CD4-positive, alpha-beta T cell treated with Interferon gamma for 1 hour (primary cell): ENCODE results near the gene CBL.
"Not testable (repeated sequence)": the region's sequence is repeated elsewhere in the genome, so short reads cannot be mapped to it uniquely, and the experiment has no call there.

Source experiments
- DNase-seq: peaks from one replicate; pipeline ENCODE4 v3.0.0-alpha.2; 2020

Gene CBL

DNA sequence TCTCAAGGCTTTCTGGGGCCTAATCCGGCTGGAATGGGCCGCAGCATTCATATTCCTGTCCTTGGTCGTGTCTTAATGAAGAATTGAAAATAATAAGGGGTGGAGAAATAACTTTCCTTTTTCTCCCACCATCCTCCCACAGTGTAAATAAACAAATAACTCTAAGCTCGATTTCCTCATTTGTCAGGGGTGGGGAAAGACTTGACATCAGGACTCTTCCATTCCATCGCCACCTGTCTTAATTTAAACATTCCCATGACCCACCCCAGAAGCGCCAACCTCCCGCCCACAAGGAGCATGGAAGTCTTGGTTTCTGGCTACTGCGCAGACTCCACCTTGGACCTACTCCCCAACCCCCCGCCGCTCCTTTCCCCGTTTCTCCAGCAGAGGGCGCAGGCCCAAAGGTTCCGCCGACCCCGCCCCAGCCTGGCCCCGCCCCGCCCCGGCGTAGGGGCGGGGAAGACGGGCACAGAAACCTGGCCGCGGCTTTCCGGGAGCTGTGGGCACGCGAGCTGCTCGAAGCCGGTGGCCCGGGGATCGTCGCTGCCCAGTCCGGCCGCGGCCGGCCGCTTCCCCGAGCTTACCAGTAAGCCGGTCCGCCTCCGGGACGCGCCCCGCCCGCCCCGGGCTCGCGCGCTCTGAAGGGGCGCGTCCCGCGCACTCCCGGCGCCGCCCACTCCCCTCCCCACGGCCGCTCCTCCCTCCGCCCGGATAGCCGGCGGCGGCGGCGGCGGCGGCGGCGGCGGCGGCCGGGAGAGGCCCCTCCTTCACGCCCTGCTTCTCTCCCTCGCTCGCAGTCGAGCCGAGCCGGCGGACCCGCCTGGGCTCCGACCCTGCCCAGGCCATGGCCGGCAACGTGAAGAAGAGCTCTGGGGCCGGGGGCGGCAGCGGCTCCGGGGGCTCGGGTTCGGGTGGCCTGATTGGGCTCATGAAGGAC is at the start of gene CBL:
TSS of gene CBL (plus strand) at position 766 of the 937 bp plus-strand sequence. CDS start at position 845, 79 bp downstream.
- peak; percentile 89 for DNase-seq

DNA sequence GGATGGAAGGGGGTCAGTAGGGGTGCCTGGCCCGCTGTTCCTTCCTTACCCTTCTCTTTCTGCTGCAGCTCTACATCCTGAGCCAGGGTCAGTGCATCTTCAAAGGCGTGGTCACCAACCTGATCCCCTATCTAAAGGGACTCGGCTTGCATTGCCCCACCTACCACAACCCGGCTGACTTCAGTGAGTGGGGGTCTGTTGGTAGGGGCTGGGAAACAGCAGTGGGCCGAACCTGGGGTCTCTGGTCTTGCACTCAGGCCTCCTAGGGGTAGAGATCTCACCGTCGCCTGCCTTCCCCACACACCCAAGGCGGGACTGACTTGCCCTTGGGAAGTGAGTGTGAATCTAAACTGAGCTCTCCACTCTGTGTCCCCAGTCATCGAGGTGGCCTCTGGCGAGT is 49.6 kb upstream of the CBL start:
- DNase-seq, result no peak

DNA sequence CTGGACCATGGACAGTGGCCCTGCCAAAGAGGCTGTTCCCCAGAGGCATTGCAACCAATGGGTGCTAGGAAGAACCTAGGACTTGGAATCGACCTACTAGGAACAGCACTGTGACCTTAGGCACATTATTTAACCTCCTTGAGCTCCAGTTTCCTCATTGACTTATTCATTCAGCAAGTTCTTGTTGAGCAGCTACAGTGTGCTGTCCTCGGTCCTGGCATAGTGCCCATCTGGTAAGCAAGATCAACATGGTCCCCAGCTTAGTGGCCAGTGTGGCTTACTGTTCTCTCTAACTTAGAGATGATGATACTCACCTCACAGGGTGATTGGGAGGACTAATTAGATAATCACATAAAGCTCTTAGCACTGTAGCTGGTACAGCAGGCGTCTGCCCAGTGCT is 49.1 kb upstream of the CBL start:
- DNase-seq, result no peak

DNA sequence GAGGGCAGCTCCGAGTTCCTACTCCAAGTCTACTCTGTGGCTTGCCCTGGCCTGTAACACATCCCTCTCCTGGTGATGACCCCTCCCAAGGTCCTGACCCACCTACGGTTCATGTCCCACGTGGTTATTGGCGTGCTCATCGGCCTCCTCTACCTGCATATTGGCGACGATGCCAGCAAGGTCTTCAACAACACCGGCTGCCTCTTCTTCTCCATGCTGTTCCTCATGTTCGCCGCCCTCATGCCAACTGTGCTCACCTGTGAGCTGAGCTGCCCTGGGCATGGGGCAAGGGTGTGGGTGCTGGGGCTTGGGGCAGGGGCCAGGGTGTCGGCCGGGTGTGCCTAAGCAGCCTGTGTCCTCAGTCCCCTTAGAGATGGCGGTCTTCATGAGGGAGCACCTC is 47.7 kb upstream of the CBL start:
- DNase-seq, result no peak

DNA sequence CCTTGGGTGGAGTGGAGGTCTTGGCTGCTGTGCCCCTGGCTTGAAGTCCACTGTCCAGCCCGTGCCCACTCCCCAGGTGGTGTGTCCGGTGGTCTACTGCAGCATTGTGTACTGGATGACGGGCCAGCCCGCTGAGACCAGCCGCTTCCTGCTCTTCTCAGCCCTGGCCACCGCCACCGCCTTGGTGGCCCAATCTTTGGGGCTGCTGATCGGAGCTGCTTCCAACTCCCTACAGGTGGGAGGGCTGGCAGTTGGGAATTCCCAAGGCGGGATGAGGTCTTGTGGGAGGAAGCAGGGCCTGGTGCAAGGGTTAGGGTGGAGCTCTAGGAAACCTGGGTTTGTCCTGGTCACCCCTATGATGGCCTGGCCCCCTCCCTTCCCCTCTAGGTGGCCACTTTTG is 46.0 kb upstream of the CBL start:
- DNase-seq, result no peak

DNA sequence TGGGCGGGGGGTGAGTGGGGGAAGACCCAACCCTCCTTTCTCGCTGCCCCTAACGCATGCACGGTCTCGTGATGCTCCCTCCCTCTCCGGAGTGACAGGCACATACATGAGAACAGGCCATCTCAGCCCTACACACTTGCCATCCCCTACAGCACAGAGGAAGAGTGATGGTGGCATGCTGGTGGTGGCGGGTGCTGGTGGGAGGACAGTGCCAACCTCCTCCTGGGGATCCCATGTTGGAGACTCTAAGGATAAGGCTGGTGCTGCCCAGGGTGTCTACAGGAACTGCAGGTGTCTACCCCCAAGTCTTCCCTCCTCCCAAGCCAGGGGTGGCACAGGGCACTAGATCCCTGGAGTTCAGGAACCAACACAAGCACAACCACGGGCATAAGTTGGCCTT is 44.3 kb upstream of the CBL start:
- no peak for DNase-seq

DNA sequence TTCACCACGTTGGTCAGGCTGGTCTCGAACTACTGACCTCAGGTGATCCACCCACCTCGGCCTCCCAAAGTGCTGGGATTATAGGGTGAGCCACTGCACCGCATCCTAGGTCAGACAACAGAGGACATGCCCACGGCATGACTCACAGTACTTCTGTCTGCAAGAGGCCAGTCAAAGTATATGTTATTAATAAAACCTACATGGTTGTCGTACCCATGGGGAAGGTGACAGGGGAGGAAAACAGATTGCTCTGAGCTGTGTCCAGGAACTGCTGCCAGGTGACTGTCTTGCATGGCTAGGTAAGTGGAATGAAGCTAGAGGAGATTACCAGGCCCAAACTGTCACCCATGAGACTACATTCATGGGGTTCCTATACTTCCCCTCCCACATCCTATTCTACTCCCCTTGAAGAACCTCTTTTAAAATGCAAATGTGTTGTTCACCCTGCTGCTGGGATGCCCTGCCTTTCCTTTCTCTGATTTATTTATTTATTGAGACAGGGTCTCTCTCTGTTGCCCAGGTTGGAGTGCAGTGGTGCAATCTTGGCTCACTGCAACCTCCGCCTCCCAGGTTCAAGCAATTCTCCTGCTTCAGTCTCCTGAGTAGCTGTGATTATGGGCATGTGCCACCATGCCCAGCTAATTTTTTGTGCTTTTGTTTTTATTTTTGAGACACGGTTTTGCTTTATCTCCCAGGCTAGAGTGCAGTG is 39.6 kb upstream of the CBL start:
- DNase-seq, result no peak

DNA sequence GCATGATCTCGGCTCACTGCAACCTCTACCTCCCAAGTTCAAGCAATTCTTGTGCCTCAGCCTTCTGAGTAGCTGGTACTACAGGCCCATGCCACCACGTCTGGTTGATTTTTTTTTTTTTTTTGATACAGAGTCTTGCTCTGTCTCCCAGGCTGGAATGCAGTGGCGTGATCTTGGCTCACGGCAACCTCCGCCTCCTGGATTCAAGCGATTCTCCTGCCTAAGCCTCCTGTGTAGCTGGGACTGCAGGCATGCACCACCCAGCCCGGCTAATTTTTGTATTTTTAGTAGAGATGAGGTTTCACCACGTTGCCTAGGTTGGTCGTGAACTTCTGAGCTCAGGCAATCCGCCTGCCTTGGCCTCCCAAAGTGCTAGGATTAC is 39.1 kb upstream of the CBL start:
- not testable (repeated sequence) for DNase-seq

DNA sequence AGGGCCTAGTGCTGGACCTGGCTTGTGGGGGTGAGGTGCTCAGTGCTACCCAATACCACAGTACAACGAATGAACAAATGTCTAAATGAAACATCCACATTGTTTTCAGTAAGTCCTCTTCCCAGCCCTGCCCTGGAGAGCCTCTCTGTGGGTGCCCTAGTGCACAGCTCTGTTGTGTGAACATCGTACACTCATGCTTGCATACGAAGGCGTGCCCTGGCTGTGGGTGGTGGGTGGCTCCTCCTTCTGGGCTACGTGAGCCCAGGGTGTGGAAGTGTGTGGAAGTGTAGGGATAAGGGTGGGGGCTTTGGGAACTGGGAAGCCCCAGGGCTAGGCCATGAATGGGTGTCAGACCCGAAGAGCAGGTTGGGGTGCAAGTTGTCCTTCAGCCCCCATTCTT is 38.2 kb upstream of the CBL start:
- DNase-seq, result no peak

DNA sequence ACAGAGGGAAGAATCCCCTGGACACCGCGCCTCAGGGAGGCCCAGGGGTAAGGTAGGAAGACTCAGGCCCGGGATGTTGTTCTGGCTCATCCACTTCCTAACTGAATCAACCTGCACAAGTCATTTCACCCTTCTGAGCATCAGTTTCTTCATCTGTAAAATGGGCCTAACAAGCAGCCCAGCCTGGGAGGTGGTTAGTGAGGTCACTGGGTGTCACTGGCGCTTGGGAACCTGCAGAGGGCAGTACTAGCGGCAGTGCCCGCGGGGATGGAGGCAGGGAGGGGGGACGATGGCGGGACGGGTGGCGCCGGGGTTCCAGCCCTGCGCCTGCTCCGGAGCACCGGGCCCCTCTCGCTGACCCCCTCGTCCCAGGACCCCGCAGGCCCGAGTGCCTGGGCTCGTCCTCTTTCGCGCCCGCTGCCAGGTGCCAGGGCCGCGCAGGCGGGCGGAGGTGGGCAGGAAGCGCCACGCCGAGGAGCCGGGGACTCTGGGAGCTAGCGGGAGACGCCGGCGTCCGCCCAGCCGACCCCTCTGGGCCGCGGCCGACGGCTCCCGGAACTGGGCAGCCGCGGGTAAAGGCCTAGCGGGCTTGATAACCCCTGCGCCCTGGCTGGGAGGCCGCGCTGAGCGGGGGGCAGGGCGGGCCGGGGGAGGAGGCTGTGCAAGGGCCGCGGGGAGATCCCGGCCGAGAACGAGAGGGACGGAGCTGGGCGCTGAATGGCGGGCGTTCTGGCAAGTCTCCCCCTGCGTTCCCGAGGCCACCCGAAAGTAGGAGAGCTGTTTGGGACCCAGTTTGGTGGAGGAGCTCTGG is 37.5 kb upstream of the CBL start, which contains the start of gene NLRX1:
TSS of gene NLRX1 (plus strand) at position 255 of the 811 bp plus-strand sequence. CDS start 2,679 bp downstream, outside the sequence.
- DNase-seq, result peak; percentile 84

DNA sequence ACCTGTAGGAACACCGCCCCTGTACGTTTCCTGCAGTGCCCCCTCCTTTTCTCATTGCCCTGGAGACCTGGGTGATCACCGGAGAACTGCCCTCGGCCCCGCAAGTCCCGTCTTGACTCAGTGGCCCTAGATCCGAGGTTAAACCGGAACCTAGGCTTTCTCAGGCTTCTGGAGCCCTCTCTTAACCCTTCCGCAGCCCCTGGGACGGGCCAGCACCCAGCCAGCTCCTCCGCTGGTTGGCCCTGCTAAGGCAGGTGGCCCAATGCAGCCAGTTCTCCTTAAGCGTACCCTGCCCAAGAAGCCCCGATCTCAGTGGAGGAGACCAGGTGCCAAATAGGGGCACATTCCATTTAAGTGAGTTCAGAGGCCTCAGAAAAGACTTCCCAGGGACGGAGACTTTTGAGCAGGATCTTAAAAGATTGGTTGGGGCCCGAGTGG is 36.8 kb upstream of the CBL start:
- DNase-seq, result peak; percentile 13

DNA sequence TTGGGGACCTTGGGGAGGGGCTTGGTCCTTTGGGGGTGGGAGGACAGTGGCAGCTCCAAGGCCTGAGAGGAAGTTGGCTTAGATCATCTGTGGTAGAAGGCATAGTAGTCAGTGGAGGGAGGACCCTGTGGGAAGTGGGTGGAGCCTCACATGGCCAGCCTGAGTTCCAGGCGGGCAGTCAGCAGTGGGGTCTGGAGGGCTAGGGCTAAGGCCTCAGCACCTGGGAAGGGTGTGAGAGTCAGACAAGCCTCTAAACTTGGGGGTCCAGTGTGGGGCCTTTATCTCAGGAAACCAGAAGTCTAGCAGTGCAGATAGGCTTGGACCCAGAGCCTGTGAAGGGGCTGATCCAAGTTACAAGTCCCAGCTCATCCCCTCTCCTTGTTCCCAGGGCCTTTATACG is 33.6 kb upstream of the CBL start:
- DNase-seq, result peak; percentile 17

DNA sequence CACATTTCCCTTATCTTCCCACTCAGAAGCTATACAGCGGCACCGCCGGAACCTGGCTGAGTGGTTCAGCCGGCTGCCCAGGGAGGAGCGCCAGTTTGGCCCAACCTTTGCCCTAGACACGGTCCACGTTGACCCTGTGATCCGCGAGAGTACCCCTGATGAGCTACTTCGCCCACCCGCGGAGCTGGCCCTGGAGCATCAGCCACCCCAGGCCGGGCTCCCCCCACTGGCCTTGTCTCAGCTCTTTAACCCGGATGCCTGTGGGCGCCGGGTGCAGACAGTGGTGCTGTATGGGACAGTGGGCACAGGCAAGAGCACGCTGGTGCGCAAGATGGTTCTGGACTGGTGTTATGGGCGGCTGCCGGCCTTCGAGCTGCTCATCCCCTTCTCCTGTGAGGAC is 32.7 kb upstream of the CBL start:
- DNase-seq, result no peak

DNA sequence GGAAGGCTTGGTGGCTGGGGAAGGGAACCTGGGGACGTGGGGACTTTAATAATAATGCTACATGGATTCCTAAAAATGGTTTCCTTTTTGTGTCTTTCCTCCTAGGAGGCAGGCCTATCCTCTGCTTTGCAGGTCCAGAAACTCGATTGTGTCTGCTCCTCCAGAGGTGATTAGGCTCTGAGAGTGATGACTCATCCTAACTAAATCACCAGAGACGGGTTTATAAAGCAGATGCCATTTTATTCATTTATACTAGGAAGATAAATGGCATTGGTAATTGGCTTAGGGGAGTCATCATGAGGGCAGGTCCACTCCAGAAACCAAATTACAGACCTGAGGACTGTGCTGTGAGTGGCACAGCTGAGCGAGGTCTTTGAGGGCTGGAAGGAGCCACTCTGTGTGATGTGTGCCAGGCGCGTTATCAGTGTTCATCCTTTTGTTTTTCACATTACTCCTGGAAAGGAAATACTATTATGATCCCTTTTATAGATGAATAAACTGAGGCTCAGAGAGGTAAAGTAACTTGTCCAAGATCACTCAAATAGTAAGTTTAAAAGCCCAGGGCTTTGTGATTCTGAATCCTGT is 30.6 kb upstream of the CBL start:
- DNase-seq, result no peak

DNA sequence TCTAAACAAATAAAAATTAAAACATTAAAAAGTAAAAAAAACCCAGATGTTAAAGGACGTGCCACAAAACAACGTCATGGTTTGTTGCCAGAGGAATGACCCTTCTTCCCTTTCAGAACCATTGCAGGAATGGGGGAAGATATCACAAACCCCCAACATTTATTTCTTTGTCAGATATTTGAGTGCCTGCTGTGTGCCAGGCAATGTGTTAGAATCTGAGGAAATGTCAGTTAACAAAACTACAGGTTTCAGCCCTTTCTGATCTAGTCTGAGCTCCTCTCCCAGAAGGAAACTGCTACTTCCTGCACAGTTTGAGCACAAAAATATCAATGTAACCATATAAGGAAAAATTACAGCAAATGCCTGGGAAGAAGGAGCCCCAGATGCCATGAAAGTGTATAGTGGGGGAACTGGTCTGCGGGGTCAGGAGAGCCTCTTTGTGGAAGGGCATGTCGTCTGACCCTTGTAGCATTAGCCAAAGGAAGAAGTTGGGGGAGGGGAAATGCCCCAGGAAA is 27.9 kb upstream of the CBL start:
- DNase-seq, result no peak

DNA sequence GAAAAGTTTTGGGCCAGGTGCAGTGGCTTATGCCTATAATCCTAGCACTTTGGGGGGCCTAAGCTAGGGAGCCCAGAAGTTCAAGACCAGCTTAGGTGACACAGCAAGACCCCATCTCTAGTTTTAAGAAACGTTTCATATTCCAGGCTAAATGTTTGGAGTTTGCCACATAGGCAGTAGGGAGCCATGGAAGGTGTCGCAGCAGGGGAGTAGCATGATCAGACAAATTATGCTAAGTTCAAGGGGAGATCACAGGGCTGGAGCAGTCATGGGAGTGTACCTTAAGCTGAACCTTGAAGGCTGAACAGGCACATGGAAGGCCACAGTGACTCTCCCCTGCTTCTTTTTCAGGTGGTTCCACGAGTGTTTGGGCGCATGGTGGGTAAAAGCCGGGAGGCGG is 26.8 kb upstream of the CBL start:
- no peak for DNase-seq

DNA sequence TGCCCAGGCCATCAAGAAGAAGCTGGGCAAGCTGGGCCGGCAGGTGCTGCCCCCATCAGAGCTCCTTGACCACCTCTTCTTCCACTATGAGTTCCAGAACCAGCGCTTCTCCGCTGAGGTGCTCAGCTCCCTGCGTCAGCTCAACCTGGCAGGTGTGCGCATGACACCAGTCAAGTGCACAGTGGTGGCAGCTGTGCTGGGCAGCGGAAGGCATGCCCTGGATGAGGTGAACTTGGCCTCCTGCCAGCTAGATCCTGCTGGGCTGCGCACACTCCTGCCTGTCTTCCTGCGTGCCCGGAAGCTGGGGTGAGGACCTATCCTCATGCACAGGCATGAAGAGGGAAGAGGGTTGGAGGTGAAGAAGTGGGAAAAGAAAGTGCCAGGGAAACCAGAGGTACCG is 26.2 kb upstream of the CBL start:
- DNase-seq, result no peak

DNA sequence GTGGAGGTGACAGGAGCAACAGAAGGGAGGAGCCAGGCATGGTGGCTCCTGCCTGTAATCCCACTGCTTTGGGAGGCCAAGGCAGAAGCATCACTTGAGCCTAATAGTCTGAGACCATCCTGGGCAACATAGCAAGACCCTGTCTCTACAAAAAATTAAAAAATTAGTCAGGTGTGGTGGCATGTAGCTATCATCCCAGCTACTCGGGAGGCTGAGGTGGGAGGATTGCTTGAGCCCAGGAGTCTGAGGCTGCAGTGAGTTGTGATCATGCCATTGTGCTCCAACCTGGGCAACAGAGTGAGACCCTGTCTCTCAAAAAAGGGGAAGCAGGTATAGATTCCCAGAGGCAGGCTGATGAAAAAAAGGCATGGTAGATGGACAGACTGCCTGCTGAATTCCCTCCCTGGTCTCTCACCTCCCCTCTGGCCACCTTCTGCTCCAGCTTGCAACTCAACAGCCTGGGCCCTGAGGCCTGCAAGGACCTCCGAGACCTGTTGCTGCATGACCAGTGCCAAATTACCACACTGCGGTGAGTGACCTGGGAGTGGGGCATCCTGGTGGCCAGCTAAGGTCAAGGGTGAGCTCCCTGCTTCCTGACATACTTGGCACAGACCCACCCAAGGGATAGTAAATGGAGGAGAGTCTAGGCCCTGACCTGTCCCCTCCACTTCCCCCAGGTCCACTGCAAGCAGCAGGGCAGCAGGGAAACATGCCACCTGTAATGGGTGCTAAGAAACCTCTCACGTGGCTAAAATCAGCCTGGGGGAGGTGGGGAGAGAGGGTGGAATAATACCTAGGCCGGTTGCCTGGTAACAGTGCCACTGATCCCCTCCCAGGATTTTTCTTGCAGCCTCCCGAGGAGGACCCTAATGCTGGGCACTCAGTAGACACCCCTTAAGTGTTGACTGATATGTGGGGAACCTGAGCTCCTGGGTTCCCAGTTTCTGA is 25.1 kb upstream of the CBL start:
- DNase-seq, result no peak

DNA sequence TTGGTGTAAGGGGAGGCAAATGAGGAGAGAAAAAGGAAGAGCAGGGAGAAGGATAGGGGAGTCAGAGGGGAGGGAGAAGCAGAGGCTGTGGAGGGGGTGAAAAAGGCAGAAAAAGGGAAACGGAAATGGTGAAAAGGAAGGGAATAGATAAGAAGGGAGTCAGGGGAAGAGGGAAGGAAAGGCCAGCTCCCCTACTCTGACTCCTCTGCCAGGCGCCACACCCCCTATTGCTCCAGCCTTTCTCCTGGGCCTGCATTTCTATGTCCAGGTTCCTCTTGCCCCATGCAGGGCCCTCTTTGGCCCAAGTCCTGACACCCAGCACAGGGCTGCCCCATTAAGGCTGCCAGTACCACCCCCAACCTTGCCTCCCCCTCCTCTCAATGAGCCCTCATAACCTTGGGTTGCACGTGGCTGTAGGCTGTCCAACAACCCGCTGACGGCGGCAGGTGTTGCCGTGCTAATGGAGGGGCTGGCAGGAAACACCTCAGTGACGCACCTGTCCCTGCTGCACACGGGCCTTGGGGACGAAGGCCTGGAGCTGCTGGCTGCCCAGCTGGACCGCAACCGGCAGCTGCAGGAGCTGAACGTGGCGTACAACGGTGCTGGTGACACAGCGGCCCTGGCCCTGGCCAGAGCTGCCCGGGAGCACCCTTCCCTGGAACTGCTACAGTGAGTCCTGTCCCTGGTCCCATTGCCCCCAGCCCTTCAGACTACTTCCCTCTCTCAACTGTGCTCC is 24.3 kb upstream of the CBL start:
- DNase-seq, result no peak

DNA sequence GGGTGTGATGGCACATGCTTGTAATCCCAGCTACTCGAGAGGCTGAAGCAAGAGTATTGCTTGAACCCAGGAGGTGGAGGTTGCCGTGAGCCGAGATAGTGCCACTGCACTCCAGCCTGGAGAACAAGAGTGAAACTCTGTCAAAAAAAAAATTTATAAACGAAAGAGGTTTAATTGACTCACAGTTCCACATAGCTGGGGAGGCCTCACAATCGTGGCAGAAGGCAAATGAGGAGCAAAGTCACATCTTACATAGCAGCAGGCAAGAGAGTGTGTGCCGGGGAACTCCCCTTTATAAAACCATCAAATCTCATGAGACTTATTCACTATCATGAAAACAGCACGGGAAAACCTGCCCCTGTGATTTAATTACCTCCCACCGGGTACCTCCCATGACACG is 21.7 kb upstream of the CBL start:
- DNase-seq, result not testable (repeated sequence)
